HG03108 (cell line): ENCODE measurements around the gene MAP2K7.
"Not testable (repeated sequence)": the region's sequence is repeated elsewhere in the genome, so short reads cannot be mapped to it uniquely, and the experiment has no call there.

Experiments
- ATAC-seq: cut with Tn5 transposase; IDR thresholded peaks from one replicate; pipeline ENCODE4 v1.9.1; 2021; ENCODE audit warnings: moderate library complexity; ENCODE audit not compliant: unreplicated experiment

MAP2K7 gene

GRCh38 chr19:7907122-7907521 lies 3.4 kb downstream of the MAP2K7 start:
- ATAC-seq = no peak

GRCh38 chr19:7907544-7907943 lies 3.9 kb downstream of the MAP2K7 start:
- ATAC-seq = no peak

DNA sequence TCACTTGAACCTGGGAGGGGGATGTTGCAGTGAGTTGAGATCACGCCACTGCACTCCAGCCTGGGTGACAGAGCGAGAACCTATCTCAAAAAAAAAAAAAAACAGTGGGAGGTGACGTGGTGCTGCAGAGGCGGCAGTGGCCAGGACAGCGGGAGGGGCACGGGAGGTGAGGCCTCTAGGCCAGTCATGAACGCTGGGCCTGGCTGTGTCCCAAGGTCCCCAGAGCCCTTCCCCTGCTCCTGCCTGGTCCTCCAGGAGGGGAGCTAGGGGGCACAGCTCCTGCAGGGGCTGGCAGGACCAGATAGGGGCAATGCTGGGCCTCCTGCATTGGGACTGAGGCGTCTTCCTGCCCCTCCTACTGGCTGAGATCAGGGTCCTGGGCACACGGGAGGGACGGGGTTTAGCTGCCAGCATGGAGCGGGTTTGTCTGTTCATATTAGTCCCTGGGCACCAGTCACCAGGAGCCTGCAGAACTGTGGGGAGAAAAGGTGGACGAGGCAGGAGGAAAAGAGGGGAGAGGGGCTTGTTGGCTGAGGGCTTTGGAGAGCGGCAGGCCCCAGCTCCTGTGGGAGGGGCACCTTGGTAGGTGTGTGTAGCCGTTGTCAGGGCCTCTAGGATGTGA lies 4.5 kb downstream of the MAP2K7 start:
- no peak for ATAC-seq

DNA sequence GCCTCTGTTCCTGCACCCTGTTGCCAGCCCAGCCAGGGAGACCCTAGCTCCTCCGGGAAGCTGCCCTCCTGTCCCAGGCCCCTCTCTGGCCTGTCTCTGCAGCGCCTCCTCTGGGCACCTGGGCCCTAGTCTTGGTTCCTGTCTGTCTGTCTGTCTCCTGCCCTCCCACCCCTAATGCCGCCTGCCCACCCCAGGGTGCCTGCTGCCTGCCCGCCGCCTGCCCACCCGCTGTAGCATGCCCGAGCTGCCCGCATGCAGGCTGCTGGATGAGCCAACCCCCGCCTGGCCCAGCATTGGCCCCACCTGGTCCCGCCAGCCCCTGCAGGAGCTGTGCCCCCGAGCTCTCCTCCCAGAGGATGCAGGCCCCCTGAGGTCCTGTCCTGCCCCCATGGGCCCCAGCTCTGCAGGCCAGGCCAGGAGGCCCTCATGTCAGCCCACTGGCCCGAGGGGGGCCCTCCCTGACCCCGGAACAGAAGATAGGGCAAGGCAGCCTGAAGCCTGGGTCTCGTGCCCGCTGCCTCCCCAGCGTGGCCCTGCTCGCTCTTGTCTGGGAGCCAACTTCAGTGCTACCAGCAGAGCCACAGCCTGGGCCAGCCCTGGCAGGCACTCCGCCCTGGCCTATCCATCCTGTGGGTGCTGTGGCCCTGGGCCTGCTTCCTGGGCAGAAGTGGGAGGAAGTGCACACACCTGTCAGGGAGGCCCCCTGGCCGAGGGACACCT lies 5.2 kb downstream of the MAP2K7 start:
- ATAC-seq = no peak

DNA sequence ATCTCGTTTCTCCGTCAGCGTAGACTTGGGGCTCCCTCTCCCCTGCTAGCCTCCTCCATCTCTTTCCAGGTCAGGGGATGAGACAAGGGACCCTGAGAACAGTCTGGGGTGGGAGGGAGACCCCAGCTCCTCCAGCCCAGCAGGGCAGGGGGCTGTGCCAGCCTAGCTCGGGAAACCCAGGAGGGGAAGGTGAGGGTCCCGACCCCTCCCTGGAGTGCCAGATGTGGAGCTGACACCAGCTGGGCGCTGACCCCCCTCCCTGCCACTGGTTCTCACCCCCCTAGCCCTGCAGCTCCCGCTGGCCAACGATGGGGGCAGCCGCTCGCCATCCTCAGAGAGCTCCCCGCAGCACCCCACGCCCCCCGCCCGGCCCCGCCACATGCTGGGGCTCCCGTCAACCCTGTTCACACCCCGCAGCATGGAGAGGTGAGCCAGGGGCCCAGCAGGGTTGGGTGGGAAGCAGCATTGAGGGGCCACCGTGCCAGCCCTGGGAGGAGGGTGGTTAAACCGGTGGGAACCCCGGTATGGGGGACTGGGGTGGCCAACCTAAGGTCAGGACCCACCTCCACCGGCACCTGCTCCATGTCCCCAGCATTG lies 5.9 kb downstream of the MAP2K7 start:
- no peak for ATAC-seq

DNA sequence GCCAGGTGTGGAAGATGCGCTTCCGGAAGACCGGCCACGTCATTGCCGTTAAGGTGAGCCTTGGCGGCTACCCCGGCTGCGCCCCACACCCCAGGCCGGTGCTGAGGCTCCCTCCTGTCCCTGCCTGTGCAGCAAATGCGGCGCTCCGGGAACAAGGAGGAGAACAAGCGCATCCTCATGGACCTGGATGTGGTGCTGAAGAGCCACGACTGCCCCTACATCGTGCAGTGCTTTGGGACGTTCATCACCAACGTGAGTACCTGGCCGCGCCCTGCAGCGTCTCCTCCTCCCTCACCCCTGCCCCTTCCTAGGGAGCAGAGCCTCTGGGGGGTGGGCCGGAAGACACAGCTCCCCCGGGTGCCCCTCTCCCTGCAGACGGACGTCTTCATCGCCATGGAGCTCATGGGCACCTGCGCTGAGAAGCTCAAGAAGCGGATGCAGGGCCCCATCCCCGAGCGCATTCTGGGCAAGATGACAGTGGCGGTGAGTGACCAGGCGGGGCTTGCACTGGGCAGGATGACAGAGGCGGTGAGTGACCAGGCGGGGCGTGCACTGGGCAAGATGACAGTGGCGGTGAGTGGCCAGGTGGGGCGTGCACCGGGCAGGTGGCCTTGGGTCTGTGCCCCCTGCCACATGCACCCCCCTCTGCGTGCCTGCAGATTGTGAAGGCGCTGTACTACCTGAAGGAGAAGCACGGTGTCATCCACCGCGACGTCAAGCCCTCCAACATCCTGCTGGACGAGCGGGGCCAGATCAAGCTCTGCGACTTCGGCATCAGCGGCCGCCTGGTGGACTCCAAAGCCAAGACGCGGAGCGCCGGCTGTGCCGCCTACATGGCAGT lies 6.9 kb downstream of the MAP2K7 start:
- ATAC-seq = no peak

GRCh38 chr19:7911508-7912143 lies 7.9 kb downstream of the MAP2K7 start:
- ATAC-seq = no peak

DNA sequence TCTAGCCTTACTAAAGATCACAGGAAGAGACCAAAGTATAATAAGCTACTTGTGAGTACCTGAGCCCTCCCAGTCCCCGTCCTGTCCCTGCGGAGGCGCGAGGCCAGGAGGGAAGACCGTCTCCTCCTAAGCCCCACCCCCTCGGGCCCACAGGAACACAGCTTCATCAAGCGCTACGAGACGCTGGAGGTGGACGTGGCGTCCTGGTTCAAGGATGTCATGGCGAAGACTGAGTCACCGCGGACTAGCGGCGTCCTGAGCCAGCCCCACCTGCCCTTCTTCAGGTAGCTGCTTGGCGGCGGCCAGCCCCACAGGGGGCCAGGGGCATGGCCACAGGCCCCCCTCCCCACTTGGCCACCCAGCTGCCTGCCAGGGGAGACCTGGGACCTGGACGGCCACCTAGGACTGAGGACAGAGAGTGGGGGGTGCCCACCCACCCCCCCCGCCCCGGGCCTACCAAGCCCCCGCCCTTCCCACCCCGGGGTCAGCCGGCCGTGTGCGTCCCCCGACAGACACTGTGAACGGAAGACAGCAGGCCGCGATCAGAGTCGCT lies 8.5 kb downstream of the MAP2K7 start:
- no peak for ATAC-seq

DNA sequence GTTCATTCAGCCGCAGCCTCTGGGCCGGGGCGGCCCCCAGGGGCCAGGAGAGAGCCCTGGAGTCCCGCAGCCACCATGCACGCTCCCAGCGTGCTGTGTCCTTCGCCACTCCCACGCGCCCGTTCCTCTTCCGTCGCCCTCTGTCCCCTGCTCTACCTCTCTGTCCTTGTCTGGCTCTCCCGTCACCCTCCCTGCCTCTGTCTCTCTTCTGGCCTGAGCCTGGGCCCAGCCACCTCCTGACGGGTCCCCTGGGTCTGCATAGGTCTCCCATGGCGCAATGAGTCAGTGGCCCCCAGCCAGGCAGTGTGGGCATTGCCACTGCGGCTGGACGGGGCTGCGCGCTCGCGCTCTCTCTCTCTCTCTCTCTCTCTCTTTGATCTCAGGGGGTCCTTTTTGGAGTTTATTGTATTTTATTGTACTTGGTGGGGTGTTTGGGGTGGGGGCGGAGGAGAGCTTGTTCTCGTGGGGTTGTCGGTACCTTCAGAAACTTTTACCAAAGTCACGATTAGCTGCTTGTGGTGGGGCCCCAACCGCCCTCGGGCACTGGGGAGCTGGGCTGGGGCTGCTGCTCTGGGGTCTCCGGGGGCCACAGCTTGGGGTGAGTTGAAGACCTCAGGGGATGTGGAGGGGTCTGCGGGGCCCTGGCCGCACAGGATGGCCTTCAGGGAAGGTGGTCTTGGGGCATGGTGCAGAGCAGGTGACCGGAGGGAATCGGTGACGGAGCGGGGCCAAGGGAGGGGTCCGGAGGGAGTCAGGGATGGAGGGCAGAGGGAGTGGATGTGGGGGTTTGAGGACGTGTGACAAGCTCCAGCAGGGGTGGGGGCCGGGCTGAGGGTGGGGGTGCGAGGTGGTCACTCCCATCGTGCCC lies 9.3 kb downstream of the MAP2K7 start:
- ATAC-seq = no peak

DNA sequence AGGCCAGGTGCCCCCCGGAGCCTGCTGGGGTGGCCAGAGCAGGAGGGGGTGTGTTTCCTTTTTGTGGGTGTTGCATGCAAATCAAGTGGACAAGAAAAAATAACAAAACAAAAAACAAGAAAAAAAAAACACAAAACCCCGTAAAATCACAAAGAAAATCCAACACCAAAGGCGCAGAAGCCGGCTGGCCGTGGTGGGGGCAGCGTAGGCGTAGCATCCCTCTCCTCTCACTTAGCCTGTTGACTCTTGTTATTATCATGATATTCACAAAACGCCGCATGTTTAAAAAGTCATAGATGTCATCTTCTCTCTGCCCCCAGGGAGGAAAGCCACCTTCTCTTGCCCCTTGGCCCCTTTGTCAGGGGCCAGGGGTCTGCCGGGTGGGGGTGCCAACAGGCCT lies 10.0 kb downstream of the MAP2K7 start:
- ATAC-seq = no peak

DNA sequence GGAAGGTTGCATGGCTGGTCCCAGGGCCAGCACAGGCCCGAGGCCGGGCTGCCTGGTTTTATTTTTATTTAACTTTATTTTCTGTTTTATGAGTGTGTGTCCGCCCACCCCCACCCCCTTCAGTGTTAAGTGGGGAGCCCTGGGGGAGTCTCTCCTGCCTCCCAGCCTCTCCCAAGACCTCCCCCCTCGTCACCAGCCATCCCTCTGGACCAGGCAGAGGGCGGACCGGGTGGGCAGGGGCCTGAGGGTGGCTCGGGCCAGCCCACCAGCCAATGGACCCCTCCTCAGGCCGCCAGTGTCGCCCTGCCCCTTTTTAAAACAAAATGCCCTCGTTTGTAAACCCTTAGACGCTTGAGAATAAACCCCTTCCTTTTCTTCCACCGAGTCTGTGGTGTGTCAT lies 10.4 kb downstream of the MAP2K7 start:
- ATAC-seq = no peak

DNA sequence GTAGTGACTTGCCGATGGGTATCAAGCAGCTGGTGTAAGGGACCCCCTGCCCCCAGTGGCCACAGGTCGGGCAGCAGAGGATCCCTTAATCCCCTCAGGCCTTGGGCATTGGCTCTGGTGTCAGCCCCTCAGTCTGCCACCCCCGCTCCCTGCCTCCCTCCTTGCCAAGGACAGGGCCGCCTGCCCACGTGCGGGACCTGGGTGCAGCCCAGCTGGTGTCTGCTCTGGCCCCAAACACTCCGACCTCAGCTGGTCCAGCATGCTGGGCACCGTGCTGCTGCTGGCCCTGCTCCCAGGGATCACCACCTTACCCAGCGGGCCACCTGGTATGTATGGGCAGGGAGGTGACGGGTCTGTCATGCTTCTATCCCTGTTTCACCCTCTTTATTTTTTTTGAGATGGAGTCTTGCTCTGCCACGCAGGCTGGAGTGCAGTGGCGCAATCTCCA lies 10.9 kb downstream of the MAP2K7 start, which contains the start of gene TGFBR3L:
Gene TGFBR3L (plus strand): TSS at position 233 of the 448 bp plus-strand sequence.
- ATAC-seq = no peak

GRCh38 chr19:7915250-7916102 lies 11.8 kb downstream of the MAP2K7 start:
- ATAC-seq = no peak

DNA sequence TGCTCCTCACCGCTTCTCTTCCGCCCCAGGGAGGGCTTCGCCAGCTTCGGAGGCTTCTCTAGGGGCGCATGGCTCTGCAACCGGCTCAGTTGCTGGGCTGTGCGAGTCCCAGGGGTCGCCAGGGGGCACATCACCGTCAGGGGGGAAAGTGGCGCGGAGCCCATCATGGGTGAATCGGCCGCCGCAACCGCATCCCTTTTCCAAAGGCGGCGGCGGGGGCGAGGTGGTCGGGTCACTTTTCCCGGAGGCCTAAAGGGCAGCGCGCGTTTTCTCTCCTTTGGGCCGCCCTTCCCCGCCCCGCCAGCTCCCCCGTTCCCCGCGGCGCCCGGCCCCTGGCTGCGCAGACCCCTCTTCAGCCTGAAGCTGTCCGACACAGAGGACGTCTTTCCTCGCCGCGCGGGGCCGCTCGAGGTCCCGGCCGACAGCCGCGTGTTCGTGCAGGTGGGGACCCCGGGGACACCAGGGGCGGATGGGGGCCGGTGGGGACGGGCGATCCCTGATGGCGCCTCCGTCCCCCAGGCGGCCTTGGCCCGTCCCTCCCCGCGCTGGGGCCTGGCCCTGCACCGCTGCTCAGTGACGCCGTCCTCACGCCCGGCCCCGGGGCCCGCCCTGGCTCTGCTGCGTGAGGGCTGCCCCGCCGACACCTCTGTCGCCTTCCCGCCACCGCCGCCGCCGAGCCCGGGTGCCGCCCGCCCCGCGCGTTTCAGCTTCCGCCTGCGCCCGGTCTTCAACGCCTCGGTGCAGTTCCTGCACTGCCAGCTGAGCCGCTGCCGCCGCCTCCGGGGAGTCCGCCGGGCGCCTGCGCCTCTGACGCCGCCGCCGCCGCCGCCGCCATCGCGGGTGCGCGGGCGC lies 12.7 kb downstream of the MAP2K7 start:
- no peak for ATAC-seq

DNA sequence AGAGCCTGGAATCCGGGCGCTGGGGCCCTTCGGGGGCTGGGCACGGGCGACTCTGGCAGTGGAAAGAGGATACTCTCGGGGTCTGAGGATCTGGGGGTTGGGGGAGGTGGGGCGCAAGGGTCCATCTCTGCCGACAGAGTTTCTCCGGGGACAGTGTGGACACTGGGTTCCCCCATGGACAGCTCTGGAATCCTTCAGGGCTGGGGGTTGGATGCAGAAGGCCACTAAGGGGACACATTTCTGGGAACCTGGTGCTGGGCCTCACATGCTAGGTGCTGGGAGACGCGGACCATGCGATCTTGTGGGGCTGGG lies 13.2 kb downstream of the MAP2K7 start:
- no peak for ATAC-seq

- ATAC-seq = no peak
Observed at GRCh38 chr19:7917267-7918061, 13.8 kb downstream of the MAP2K7 start.

DNA sequence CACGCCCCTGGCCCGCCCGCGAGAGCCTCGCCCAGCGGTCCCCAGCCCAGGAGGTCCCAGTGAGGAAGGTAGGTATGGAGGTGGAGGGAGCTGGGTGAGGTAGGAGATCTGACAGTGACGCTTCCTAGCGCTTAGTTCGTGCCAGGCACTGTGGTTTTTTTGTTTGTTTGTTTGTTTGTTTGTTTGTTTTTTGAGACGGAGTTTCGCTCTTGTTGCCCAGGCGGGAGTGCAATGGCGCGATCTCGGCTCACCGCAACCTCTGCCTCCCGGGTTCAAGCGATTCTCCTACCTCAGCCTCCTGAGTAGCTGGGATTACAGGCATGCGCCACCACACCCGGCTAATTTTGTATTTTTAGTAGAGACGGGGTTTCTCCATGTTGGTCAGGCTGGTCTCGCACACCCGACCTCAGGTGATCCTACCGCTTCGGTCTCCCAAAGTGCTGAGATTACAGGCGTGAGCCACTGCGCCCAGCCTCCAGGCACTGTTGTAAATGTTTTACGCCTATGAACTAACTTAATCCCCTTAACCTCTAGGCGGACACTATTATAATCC lies 14.5 kb downstream of the MAP2K7 start:
- not testable (repeated sequence) for ATAC-seq
